Inflammatory macrophage treated with lipopolysaccharide for 1 hour (primary cell): ENCODE data around the gene CDH13.

ENCODE experiments used
- DNase-seq, 2 donors: peaks; one replicate each; pipeline ENCODE4 v3.0.0-alpha.2; 2020 to 2022

The CDH13 gene

DNA sequence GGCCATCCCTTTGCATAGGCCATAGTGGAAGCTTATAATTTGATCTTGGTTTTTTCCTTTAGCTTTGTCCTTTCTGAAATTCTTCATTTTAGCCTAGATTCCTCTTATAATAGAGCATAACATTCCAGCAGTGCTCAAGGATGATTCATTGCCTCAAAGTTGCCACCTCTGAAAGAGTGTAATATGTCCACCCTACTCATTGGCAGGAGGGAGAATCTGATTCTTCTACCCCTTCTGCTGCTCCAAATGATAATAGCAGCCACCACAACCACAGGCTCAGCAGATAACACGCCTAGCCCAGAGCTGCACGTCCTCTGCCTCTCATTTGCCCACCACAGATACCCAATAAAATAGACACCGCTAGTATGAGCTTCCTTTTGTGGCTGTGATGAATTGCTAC, 843.6 kb downstream of the CDH13 start:
- no peak for DNase-seq

DNA sequence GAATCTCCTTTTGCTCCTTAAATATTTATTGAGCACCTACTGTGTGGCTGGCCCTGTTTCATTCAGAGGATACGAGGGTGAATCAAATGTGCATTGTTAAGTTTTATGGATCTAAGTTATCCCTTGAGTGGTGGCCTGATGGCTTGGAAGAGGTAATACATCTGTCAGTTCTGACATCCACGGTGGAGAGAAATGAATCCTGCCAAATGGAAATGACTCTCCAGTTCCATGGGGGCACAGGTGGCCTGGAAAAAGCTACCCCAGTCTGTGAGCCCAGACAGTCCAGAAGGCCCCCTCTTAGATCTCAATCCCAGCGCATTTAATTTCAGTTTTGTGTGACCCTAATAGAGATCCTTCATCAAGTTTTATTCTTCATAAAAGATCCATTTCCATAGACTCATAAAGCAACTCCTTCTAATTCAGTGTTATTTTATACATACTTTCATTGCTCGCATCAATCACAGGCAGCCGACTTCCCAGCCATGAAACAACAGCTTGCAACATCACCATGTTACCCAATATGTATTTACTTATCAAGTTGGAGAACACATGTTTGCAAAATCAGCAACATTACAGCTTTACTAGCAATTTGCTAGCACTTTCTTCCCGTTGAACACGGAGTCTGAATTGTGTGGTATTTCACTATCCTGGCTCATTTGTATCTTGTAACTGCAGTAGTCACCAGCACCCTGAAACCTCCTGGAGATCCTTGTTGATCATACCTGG, 846.2 kb downstream of the CDH13 start:
- no peak for DNase-seq

DNA sequence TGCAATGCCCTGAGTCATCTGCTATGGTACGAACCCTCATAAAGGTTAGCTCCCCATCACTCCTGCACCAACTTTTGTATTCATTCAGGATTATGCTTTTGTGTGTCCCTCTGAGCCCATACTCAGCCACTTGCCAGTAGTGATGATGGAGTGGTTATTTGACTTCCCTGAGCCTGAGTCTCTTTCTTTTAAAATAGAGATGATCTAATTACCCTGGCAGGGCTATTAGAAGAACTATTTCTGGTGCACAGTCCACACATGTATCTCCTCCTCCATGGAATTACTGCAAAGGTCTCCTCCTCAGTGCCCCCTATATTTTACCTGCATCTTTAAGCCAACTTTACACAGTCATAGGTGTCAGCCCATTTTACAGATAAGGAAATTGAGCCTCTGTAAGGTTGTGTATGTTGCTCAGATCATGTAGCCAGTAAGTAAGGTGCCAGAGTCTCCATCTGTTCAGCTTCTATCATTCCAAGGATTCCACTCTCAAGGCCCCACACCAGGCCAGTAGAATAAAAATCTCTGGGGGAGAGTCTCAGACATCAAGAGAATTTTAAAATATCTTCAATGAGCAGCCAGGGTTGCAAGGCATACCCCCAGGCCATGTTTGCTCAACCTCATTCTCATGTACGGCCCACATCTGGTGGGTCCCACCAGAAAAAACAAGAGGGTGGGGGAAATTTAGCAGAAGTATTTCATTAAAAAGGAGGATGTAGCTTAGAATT, 847.3 kb downstream of the CDH13 start:
- no peak for DNase-seq

DNA sequence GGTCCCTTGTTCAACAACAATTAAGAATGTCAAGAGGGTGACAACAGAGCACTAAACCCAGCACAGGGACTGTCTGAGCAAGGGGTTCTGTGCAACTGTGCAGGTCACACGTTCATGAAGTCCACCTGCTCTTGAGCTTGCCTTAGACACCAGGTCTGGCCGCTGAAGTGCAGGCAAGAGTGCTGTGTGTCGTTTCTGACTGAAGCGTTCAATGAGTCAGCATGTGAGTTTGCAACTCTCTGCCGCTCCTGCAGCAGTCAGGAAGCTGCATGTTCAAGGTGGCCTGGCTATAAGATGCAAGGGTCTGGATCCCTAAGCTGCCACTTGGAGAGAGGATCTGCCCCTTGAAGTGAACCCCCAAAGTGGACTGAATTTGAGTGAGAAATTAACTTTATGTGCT, 848.3 kb downstream of the CDH13 start:
- DNase-seq, result no peak

DNA sequence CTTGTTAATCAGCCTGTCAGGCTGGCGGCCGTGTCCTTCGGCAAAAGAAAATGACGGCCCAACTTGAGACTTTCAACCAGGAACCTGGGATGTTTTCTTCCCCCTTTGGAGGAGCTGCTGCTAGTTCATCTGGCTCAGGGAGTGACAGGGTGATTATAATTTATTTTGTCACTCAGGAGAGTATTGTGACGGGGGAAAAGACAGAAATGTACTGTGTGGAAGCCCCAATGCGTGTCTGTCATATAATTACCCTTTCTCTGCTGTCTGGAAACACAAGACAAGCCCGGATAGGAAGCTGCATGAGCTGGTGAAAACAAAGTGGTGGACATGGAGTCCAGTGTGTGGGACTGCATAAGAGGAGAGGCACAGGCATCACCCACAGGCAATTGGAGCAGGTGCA, 854.8 kb downstream of the CDH13 start:
- no peak for DNase-seq

DNA sequence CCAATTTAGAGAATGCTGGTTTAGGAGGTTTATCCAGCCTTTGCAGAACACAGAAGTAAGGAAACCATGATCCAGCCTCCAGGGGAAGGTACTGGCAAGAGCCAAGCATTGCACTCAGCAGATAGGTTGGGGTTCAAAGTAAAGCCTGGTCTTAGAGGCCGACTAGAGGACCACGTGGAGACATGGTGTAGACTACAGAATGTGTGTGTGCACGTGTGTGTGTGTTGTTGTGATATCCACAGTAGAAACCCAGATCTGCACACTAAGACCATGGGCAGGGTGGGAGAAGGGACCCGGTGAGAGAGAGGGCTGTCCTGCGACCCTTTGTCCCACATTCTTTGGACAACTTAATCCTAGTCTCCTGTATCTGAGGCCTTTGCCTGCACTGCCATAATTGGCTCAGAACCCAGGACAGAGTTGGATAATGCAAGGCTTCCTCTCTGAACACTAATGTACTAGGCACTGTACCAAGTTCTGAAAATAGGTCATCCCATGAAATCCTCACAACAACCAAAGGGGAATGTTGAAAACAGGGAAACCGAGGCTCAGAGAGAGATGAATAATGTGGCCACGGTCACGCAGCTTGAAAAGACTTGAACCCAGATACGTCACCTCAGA, 855.9 kb downstream of the CDH13 start:
- no peak for DNase-seq

DNA sequence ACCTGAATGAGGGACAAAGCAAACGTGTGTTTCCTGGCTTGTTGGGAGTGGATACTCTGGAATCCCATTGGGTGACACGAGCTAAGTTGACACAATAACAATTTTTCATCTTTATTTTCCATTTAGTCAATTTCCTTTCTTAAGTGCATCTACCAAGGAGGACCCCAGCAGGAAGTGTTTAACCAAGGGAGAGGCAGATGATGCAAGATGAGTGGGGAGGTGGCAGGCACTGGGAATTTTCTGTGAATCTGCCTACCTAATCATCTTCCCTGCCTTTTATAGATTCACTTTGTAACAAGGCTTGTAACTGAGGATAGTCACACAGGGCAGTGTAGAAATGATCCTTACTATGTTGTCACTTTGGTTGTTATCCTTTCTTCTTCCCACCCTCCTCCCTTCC, 863.3 kb downstream of the CDH13 start:
- DNase-seq, result no peak

DNA sequence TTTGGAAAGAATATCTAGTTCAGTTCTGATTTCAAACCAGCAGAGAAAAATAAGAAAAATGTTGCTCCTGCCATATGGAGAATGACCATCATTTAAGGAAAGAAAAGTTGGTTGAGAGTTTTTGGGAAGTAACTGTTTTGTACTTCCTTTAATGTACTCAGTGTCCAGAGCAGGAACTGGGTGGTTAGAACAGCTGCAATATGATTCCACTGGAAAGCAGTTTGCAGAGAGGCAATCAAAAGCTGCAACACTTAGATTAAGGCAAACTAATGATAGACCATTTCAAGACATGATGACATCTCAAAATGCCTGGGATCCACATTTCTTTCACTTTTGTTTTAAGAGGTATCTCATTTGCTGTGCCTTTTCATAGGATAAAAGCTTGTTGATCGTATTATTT, 867.7 kb downstream of the CDH13 start:
- DNase-seq, result no peak

DNA sequence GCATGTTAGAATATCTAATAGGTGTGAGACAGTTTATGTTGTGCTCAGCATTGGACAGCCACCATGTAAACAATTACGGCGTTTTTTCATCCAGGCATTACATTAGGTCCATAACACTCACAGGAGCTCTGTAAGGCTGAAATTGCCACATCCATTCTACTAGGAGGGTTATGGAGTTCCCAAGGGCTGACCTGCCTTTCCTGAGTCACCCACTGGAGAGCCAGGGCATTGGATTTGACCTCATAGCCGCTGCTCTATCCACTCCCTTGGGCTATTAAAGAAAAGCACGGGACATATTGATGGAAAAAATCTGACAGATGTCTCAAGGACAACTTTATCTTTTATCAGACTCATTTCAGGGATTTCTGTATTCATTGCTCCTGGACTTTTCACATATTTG, 874.7 kb downstream of the CDH13 start:
- DNase-seq, result no peak

DNA sequence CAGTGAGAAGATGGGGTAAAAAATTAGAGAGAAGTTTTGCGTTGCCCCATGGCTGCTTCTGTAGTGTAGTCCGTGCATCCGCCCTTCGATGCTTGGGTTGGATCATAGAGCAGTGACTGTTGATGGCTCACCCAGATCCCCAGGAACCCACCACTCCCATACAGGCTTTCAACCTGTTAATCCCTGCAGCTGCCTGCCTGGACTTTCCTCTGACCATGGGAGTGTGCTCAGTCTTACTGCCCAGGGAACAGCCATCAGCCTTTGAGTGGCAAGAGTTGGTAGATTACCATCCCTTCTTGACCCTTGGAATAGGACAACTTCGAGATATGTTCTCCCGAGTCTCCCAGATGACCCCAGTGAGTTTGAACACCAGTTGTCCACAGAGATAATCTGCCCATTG, 881.5 kb downstream of the CDH13 start:
- DNase-seq, result no peak

DNA sequence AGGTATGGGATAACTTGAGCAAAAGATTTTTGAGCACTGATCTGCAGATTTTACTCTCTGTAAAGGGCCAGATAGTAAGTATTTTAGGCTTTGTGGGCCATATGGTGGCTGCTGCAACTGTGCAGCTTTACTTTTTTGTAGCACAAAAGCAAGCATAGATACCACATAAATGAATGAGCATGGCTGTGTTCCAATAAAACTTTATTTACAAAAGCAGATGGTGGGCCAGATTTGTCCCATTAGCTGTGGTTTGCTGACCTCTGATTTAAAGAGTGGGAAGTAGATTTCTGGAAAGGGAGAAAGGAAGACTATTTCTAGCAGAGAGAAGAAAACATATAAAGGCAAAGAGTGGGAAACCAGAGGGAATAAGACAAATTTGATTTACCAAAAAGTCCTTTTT, 882.5 kb downstream of the CDH13 start:
- no peak for DNase-seq

DNA sequence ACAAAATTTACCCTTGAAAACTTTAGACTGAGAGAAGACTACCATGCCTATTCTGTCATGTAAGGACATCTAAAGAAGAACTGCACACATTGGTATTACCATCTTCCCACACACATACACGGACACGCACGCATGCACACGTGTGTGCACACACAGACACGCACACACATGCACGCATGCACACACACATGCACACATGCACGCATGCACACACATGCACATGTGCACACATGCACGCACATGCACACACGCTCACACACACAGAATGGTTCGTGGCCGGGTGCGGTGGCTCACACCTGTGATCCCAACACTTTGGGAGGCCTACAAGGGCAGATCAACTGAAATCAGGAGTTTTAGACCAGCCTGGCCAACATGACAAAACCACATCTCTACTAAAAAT, 884.1 kb downstream of the CDH13 start:
- DNase-seq, result no peak

DNA sequence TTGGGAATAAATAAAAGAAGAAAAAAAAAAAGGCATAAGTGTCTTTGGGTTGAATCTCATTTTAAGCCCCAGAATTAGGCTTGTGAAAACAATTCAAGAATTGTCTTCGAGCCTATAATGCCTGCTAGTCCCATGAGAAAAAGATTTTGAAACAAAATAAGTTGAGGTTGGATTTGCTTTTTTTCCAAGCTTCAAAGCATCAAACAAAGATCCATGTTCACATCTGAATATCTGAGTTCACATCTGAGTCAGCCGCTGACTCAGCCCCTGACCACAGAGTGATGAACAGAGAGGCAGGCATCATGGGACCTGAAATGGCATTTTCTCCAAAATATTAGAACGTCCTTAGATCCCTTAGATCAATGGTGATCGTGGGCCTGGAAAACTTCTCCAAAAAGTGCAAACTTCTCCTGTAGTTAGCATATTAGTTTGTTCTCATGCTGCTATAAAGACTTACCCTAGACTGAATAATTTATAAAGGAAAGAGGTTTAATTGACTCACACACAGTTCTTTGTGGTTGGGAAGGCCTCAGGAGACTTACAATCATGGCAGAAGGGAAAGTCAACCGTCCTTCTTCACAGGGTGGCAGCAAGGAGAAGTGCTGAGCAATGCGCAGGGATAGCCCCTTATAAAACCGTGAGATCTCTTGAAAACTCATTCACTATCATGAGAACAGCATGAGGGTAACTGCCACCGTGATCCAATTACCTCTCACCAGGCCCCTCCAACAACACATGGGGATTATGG, 886.4 kb downstream of the CDH13 start:
- no peak for DNase-seq

DNA sequence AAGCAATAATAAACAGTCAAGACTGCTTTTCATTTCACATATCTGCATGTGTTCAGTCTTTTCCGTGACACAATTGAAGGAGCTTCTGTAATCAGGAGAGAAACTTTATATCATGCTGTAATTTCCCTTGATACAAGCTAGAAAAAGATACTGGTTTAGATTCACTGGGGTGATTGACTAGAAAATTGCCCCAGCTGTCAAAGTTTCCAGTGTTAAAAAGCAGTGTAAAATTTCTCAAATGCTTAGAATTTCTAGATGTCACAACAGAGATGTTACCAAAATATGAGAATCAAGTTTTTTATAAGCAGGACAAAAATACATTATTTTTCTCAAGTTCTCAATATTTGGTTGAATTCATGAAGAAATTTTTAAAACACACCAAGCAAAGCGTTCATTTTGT, 888.6 kb downstream of the CDH13 start:
- no peak for DNase-seq

DNA sequence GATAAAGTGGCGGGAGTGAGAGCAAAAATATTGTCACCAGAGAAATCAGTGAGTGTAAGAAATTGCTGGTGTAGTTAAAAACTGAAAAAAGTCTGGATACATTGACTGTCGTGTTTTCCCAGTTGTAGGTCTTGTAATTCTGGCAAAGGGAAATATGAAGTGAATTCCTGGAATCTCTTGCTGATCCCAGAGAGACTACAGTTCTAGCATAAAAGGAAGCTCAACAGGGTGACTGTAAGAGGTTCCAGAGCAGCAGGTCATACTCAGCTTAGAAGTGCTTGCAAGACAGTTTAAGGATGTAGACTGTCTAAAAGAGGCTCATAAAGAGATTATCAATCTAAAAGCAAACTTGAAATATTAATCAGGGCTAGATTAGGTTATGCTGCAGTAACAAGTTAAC, 890.2 kb downstream of the CDH13 start:
- no peak for DNase-seq

DNA sequence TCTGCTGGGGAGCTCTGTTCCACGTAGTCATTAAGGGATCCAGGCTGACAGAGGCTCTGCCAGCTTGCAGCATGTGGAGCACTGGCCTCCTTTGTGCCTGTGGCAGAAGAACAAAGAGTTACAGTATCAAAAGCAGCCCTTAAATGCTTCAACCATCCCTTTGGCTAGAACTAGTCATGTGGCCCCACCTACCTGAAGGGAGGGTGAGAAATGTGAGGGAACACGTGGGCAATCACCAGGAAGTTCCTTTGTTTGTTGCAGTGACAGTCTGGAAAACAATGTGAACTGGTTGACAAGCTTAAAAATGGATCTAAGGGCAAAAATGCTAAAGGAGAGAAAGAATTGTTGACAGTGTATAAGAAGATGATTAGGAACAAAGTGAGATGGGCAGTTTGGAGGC, 890.6 kb downstream of the CDH13 start:
- DNase-seq, result no peak

DNA sequence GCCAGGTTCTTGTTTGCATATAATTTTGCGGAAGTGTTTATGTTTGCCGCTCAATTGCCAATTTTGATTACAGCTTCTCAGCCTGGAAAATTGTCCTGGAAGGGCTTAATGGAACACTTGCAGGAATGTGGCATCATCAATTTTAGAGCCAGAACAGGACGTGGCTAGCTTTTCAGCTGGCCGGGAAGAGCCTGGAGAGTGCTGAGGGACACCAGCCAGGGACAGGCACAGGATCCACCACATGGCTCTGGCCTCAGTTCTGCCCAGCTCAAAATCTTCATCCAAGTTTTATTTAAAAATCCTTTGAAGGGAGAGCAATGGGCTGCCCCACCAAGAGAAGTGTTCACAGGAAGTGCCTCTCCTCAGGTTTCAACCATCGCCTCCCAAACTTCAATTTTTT, 893.8 kb downstream of the CDH13 start:
- no peak for DNase-seq

DNA sequence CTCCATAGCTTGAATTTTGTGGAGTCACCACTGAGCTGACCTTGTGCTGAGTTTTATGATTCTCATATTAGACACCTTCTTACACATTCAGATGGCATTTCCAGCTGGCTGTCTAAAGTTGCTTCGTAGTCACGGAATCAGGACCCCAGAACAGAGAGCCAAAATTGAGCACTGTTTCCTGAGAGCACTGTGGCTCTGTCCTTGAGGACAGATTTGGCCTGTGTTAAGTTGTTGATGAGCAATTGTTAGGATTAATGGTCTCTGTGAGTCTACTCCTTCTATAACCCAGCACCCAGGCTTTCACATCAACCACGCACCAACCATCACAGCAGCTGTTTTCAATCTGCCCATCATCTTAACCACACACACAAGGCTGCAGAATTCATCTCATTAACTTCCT, 903.5 kb downstream of the CDH13 start:
- DNase-seq, result no peak

DNA sequence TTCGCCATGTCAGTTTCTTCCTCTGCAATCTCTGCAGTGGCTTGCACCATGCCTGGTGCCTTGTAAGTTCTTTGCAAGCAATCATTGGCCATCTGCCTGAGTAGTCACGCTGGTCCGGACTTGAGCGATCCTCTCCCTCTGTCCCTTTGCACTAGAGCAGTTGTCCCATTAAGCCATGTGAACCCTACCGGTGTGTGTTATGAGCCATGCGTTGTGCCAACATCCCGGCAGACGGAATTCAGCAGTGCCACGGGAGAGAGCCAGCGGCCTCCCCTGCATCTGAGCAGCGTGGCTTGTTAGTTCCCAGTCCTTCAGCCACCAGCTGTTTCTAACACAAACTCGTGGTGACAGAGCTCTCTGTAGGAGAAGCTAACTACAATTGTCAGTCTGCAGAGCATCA, 905.9 kb downstream of the CDH13 start:
- no peak for DNase-seq

DNA sequence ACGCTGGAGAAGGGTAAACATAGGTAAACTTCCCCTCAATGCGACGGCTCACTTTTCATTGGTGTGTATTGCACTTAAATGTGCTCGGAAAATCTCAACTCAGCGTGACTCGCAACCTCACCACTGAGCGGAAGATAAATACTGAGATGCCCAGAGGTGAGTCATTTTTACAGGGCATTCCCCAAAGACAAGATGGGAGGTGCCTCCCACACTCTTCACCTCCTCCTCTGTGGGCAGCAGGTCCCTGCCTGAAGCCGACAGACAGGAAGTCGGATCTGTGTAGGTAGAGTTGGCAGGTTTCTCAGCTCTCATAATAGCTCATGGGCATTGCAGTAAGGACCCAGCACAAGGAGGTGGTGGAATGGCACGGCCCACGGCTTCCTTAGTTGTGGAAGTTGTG, 906.4 kb downstream of the CDH13 start:
- DNase-seq, result no peak

DNA sequence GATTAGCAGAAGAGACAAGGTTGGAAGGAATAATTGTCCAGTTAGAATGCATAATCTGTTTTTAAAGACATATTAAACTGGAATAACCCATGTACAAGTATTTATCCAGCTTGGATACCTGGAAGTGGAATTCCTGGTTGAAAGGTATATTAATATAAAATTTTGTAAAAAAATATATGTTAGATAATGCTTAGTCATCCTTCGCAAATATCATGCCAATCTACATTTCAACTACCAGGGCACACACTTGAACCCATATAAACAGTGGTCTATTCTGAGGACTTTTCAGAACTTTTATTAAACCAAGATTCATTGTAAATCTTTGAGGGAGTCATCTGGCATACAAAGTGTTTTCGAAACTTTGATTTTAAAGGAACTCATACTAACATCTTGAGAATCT, 911.9 kb downstream of the CDH13 start:
- DNase-seq, result no peak

DNA sequence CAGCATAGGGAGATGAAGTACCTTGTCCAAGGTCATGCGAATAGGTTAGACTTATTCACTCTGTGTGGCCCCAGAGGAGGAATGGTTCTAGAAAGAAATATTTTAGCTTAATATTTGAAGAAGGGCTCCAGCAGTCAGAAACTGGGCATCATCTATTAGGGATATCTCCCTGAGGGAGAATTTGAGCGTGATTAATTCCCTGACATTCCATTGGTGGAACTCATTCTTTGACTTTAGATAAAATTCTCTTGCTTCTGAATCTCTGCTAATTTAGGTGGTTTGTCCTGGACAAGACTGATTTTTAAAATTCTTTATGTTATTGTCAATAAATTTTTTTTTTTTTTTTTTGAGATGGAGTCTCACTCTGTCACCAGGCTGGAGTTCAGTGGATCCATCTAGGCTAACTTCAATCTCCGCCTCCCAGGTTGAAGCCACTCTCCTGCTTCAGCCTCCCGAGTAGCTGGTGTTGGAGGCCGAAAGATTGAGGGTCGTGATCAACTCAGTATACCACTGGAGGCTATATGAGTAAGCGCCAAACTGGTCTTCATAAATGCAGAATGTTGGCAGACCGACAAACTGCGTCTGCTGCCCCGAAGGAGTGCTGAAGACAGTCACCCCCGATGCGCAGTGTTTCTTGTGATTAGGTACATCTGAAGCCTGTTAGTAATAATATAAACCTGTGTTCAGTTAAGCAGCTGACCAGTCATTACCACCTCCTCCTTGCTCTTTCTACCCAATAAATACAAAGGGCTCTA, 913.1 kb downstream of the CDH13 start:
- no peak for DNase-seq

DNA sequence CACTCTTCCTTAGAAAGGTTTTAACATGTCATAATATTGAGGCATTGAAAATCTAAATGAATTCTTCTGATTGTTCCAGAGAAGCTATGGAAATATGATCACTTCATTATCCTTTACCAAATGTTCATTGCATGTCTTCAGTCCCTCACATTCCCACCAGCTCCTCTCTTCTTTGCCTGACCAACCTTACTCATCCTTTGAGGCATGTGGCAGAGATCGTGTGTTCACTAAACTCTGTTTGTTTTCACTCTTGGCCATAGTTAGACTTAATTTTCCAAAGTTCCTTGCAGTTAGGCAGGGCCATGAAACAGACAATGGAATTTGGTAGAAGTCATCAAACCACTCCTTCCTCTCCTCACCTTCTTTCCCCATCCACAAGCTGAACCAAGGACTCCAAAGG, 914.5 kb downstream of the CDH13 start:
- DNase-seq, result no peak
